ENCODE results near the gene SMARCC2.
"Not testable (repeated sequence)": the region's sequence is repeated elsewhere in the genome, so short reads cannot be mapped to it uniquely, and the experiment has no call there.

Gene SMARCC2

DNA sequence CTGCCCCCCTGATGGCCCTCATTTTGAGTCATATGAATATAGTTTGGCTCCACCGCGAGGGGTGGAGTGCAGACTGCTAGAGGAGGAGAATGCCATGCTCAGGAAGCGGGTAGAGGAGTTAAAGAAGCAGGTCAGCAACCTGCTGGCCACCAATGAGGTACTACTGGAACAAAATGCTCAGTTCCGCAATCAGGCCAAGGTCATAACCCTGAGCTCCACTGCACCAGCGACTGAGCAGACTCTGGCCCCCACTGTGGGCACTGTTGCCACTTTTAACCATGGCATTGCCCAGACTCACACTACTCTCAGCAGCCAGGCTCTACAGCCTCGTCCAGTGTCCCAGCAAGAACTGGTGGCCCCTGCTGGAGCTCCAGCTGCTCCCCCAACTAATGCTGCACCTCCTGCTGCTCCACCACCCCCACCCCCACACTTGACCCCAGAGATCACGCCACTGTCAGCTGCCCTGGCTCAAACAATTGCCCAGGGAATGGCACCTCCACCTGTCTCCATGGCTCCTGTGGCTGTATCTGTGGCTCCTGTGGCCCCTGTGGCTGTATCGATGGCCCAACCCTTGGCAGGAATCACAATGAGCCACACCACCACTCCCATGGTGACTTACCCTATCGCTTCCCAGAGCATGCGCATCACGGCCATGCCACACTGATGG lies 67.9 kb downstream of the SMARCC2 start:
- no peak for DNase-seq (ENCODE audit: low read depth)

DNA sequence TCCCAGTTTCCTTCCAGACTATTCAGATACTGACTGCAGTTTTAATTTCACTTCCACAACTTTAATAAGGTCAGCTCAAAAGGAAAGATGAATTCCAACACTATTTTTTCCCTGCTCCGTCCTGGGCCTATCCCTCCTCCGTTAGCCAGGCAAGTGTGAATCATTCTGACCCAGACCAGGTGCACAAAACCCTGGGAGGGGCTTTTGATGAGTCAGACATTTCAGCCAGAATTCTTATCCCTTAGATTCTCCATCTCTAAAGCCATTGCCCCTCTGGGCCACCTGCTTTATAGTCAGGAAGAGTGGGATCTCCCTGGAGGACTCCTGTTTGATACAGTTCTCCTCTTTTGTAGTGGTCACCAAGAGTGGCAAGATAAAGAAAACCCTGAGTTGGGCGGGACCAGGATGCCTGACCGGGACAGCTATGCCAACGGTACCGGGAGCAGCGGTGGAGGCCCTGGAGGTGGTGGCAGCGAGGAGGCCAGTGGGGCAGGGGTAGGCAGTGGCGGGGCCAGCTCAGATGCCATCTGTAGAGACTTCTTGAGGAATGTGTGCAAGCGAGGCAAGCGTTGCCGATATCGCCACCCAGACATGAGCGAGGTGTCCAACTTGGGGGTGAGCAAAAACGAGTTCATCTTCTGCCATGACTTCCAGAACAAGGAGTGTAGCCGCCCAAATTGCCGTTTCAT lies 69.0 kb downstream of the SMARCC2 start:
- no peak for DNase-seq (ENCODE audit: low read depth)

DNA sequence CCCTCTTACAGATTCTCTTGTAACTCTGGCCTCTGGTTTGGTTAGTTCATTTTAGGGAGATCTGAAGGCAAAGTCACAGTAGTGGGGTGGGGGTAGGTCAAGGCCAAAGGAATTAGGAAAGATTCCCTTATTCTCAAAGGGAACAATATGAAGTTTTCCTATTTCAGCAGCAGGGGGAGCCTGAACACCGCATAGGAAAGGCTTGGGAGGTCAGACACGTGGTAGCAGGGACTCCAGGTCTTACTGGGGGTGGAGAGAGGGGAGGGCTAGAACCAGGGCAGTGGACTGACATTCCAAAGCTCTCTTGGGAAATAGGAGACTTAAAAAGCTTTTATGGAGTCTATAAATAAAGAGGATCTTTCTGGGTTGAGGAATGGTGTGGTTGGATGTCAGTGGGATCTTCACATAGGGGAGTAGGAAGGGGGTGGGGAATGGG lies 69.9 kb downstream of the SMARCC2 start:
- peak; percentile 36 for DNase-seq (ENCODE audit: low read depth)

DNA sequence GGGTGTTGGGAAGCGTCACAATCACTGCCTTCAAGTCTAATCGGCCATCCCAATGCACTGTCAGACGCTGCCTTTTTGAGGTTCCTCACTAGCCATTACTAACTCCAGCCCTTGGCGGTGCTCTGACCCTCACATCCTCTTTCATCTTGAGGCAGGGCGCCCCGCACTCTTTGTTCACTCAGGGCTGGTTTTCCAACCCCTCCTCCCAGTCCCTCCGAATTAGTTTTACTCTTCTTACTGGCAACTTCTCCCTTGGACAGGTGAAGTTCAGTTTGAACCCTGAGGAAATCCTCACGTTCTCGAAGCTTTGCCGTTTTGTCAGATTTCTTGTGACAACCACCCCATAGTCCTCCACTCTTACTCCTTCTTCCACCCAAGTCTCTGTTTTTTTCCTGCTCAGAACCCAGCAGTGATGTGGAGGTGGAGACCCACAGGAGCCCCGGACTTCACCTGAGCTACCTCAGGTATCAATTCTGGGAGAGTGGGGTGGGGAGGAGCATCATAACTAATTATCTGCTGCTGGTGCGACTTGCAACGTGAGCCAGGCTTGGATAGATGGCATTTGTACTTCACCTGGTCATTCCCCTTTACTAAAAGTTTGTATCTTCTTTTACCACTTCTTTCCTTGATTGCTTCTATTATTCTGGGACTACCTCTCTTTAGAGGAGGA lies 70.5 kb downstream of the SMARCC2 start:
- no peak for DNase-seq (ENCODE audit: low read depth)

DNA sequence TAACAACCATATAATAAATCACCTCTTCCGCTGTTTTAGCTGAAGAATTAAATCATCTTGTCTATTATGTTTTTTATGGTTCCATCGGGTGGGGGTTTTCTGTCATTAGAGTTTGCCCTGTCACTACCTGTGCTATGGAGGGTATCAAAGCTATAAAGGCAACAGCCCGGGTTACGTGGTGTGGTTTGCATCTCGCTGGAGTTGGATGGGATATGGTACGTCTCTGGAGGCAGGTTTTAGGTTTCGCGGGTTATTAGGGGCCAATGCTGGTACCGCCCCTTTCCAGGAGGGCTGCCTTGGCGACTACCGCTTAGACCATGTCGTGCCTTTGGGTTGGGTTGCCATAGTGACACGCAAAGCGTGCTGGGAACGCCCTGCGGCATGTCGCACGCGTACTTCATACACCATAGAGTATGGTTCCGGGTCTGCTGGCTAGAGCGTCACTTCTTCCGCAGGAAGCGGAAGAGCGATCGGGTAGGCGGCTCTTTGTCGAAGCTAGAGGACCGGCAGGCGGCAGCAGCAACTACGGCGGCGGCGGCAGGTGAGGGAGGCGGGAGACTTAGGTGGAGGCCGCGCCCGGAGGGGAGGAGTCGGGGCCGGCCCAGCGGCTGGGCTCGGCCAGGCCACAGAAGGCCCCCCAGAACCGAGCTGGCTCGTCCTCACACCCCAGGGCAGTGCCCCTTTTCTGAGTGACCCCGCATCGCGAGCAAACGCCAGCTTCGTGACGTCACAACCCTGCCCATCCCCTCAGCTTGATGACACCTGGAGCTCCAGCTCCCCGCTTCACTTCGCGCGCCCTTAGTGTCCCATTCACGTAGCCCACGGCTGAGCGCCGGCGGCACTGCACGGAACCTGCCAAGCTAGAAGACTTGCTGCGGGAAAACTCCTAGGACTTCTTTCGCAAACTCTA lies 71.2 kb downstream of the SMARCC2 start, which contains the start of gene ZC3H10:
ZC3H10 (plus strand) TSS at position 489 of the 910 bp plus-strand sequence. CDS start 2,297 bp downstream, outside the sequence.
- peak; percentile 93 for DNase-seq (ENCODE audit: low read depth)

DNA sequence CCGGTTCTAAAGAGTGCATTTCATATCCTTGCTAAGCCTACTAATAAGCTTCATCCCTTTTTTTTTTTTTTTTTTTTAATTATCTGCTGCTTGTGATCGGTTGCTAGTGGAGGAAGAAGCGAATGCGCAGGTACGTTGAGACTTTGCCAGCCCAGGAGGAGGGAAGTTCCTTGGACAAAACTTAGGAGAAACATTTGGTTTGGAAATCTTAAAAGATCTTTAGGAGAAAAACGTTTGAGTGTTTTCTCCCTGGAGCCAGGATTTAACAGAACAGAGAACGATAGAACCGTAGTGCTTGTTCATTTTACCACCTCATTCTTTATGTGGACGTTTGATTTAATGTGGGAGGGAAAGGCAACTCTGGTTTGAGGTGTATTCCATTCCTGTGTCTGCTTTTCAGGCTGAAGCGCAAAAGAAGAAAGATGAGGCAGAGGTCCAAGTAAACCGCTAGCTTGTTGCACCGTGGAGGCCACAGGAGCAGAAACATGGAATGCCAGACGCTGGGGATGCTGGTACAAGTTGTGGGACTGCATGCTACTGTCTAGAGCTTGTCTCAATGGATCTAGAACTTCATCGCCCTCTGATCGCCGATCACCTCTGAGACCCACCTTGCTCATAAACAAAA lies 72.1 kb downstream of the SMARCC2 start:
- not testable (repeated sequence) for DNase-seq (ENCODE audit: low read depth)

DNA sequence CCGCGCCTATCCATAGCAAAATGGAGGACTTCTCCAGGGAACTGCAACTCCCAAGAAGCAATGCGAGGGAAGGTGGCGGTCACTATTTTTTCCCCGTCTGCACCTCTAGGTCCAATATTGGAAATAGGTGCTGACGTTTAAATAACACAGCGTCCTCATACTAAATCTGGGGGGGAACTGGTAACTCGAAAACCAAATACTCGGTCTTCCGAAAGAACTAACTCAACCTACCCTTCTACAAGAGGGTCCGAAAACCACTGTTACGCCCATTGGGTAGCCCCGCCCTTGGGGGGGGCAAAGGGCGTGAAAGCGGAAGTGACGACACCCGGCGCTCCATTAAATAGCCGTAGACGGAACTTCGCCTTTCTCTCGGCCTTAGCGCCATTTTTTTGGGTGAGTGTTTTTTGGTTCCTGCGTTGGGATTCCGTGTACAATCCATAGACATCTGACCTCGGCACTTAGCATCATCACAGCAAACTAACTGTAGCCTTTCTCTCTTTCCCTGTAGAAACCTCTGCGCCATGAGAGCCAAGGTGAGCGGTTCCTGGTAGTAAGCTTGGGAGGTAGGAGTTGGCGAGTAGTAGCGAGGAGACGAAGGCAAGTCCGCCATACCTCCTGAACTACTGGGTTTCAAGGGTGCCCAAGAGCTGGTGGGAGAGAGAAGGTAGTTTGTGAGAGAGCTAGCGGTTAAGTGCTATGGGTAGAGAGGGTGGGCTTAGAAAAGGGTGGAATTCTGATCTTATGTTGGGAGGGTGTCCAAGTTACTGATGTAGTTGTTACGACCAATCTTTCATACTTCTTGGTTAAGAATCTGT lies 72.8 kb downstream of the SMARCC2 start, which contains the start of gene RPL41:
RPL41 (plus strand) TSS at position 367 of the 815 bp plus-strand sequence.
- peak; percentile 86 for DNase-seq (ENCODE audit: low read depth)

DNA sequence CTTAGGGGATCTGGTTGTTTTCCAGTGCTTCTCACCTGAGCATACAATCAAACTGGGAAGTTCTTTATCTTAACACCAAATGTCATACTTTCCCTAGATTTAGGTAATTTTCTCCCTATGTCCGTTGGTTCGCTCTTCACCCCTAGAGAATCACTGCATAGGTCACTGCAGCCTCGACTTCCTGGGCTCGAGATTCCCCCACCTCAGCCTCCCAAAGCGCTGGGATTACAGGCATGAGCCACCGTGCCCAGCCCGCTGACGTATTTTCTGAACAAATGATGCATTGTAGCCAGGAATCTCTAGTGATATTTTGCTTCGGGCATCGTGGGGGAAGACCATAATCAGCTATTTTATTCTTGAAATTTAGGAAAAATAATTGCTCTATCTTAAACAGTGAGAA lies 74.0 kb downstream of the SMARCC2 start:
- no peak for DNase-seq (ENCODE audit: low read depth)

DNA sequence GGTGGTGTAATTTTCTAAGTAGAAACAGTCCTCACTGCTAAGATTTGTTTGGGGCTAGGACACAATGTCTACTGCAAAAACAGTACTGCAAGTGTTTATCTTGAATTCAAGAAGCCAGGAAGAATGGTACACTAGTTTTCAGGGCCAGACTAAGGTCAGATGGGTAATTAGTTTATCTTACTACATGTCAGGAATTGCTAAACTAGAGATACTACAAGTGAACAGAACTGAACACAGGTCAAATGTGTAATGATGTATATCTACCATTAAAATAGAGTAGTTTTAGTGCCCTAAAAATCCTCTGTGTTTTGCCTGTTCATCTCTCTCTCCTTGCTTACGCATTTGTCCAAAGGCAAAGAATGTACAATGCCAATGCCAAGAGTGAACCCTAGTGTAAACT lies 75.2 kb downstream of the SMARCC2 start:
- no peak for DNase-seq (ENCODE audit: low read depth)
